NCI-H2029 (cell line): ENCODE results near the gene LRRC47.
"Not testable (repeated sequence)": the region's sequence is repeated elsewhere in the genome, so short reads cannot be mapped to it uniquely, and the experiment has no call there.

ENCODE experiments used
- DNase-seq: peaks from one replicate; lab custom pipeline; 2025; lab: John Stamatoyannopoulos, UW

The LRRC47 gene

GRCh38 chr1:3814771-3815561 is 18.7 kb upstream of the LRRC47 start:
- DNase-seq: no peak

GRCh38 chr1:3814065-3814464 is 17.8 kb upstream of the LRRC47 start:
- DNase-seq: no peak

GRCh38 chr1:3811595-3811911 is 15.3 kb upstream of the LRRC47 start:
- DNase-seq: no peak

GRCh38 chr1:3810149-3810761 is 14.0 kb upstream of the LRRC47 start:
- not testable (repeated sequence) for DNase-seq

GRCh38 chr1:3809680-3810079 is 13.4 kb upstream of the LRRC47 start:
- DNase-seq: no peak

GRCh38 chr1:3807769-3808168 is 11.5 kb upstream of the LRRC47 start:
- DNase-seq: no peak

GRCh38 chr1:3805038-3805437 is 8.7 kb upstream of the LRRC47 start:
- no peak for DNase-seq

GRCh38 chr1:3804627-3804944 is 8.3 kb upstream of the LRRC47 start:
- DNase-seq: not testable (repeated sequence)

GRCh38 chr1:3803905-3804626 is 7.8 kb upstream of the LRRC47 start:
- DNase-seq: no peak

- DNase-seq: not testable (repeated sequence)
Observed at GRCh38 chr1:3800795-3801194, 4.5 kb upstream of the LRRC47 start.

- DNase-seq: no peak
Observed at GRCh38 chr1:3799976-3800685, 3.8 kb upstream of the LRRC47 start.

GRCh38 chr1:3795453-3796214 is 664 bp downstream of the LRRC47 start:
- DNase-seq: no peak

GRCh38 chr1:3790952-3791351 is 5.3 kb downstream of the LRRC47 start:
- no peak for DNase-seq

- no peak for DNase-seq
Observed at GRCh38 chr1:3790500-3790923, 5.8 kb downstream of the LRRC47 start.

- no peak for DNase-seq
Observed at GRCh38 chr1:3789421-3790300, 6.6 kb downstream of the LRRC47 start.

- no peak for DNase-seq
Observed at GRCh38 chr1:3788756-3789420, 7.4 kb downstream of the LRRC47 start.

- DNase-seq: no peak
Observed at GRCh38 chr1:3787745-3788605, 8.3 kb downstream of the LRRC47 start.

GRCh38 chr1:3787349-3787715 is 9.0 kb downstream of the LRRC47 start:
- DNase-seq: no peak
